B cell (primary cell): ENCODE data around the gene LARGE1. TPM values are rescaled to one million over a fixed set of nuclear protein-coding genes. Genes with fewer than 3 reads are reported as not detected.

Experiments used
- ATAC-seq: fragments of 200-7000 bp; cut with Tn5 transposase; one replicate; pipeline ENCODE4 v1.10.0; 2021; ENCODE audit warnings: low read depth, mild to moderate bottlenecking, moderate number of reproducible peaks, moderate library complexity
- CTCF ChIA-PET: fragments of 350-600 bp; sonication (Branson Sonifier 250); formaldehyde crosslinking; loops from one replicate; lab custom pipeline; 2021; ENCODE audit warnings: antibody characterized with exemption, inconsistent platforms; lab: Charles Lee
- POLR2A ChIA-PET: fragments of 350-600 bp; sonication (Branson Sonifier 250); formaldehyde crosslinking; loops from one replicate; lab custom pipeline; 2021; ENCODE audit warnings: antibody characterized with exemption; lab: Charles Lee
- DNase-seq: peaks from one replicate; pipeline ENCODE4 v3.0.0; 2013
- H2AFZ ChIP-seq: 2 replicates; pipeline ENCODE4 v1.6.1; 2012; ENCODE audit warnings: mild to moderate bottlenecking, low read depth, low read length; ENCODE audit not compliant: insufficient read depth, poor library complexity, severe bottlenecking
- H3K27ac ChIP-seq, 2 donors: 1 replicate in 1 of 2; 2 replicates in 1 of 2; pipeline ENCODE4 v1.5.1; 2012 to 2013; ENCODE audit warnings: low read length in 2 of 2, mild to moderate bottlenecking in 2 of 2, moderate library complexity in 1 of 2
- H3K27me3 ChIP-seq, 4 experiments: fragments of 200-600 bp in 1 of 4; sonication (generic) in 1 of 4; replicated peaks in 1 of 4; 1 replicate in 2 of 4; 2 replicates in 2 of 4; pipeline versions ENCODE4 v1.6.1 to v1.7.0; 2013 to 2016; ENCODE audit warnings: low read length in 3 of 4, mild to moderate bottlenecking in 2 of 4, mixed read lengths in 1 of 4, moderate library complexity in 1 of 4; ENCODE audit not compliant: insufficient read depth in 4 of 4, control insufficient read depth in 3 of 4; ENCODE audit errors: control extremely low read depth in 1 of 4
- H3K36me3 ChIP-seq, 2 experiments: replicated peaks in 1 of 2; 1 replicate in 1 of 2; 2 replicates in 1 of 2; pipeline versions ENCODE4 v1.6.1 to v1.7.1; 2013; ENCODE audit warnings: low read length in 1 of 2; ENCODE audit not compliant: insufficient read depth in 2 of 2, control insufficient read depth in 1 of 2; ENCODE audit errors: control extremely low read depth in 1 of 2, extremely low read depth in 1 of 2
- H3K4me1 ChIP-seq, 2 donors: fragments of 200-600 bp in 1 of 2; sonication (generic) in 1 of 2; 1 replicate in 1 of 2; 2 replicates in 1 of 2; pipeline versions ENCODE4 v1.5.1 to v1.6.1; 2013 to 2017; ENCODE audit warnings: low read length in 2 of 2; ENCODE audit not compliant: control insufficient read depth in 2 of 2, insufficient read depth in 2 of 2
- H3K4me2 ChIP-seq: replicated peaks from 2 replicates; pipeline ENCODE3; 2012; ENCODE audit warnings: mild to moderate bottlenecking, low read depth, low read length; ENCODE audit not compliant: poor library complexity, severe bottlenecking
- H3K4me3 ChIP-seq, 5 experiments: fragments of 200-600 bp in 1 of 5; sonication (generic) in 1 of 5; 1 replicate in 3 of 5; 2 replicates in 2 of 5; pipeline versions ENCODE4 v1.5.1 to v1.7.0; 2011 to 2016; ENCODE audit warnings: low read length in 4 of 5, mild to moderate bottlenecking in 4 of 5, low read depth in 2 of 5, control low read depth in 1 of 5, moderate library complexity in 1 of 5; ENCODE audit not compliant: insufficient read depth in 1 of 5; ENCODE audit errors: control extremely low read depth in 1 of 5, extremely low read depth in 1 of 5
- H3K79me2 ChIP-seq: fragments of 200-600 bp; sonication (generic); one replicate; pipeline ENCODE4 v1.6.0; 2016; ENCODE audit warnings: low read length; ENCODE audit not compliant: control insufficient read depth, insufficient read depth
- H3K9ac ChIP-seq: fragments of 200-600 bp; sonication (generic); 2 replicates; pipeline ENCODE4 v1.6.1; 2017; ENCODE audit warnings: mild to moderate bottlenecking, low read length, moderate library complexity
- H3K9me3 ChIP-seq, 3 donors: one replicate each; pipeline versions ENCODE4 v1.6.1 to v1.7.1; 2013; ENCODE audit warnings: low read length in 2 of 3; ENCODE audit not compliant: control insufficient read depth in 2 of 3, insufficient read depth in 1 of 3; ENCODE audit errors: control extremely low read depth in 1 of 3
- H4K20me1 ChIP-seq: 2 replicates; pipeline ENCODE4 v1.6.0; 2012; ENCODE audit warnings: mild to moderate bottlenecking, low read length; ENCODE audit not compliant: insufficient read depth, control insufficient read depth, poor library complexity, severe bottlenecking
- H3K27ac Mint-ChIP-seq: one replicate; pipeline ENCODE4 v1.8.0; 2021; ENCODE audit warnings: mixed read lengths
- H3K27me3 Mint-ChIP-seq: one replicate; pipeline ENCODE4 v1.8.0; 2021; ENCODE audit warnings: mixed read lengths
- H3K4me1 Mint-ChIP-seq: one replicate; pipeline ENCODE4 v1.8.0; 2021; ENCODE audit warnings: mixed read lengths
- H3K4me3 Mint-ChIP-seq: one replicate; pipeline ENCODE4 v1.8.0; 2021; ENCODE audit warnings: mixed read lengths
- H3K9me3 Mint-ChIP-seq: one replicate; pipeline ENCODE4 v1.8.0; 2022; ENCODE audit warnings: mixed read lengths; ENCODE audit not compliant: insufficient read depth
- EZH2 ChIP-seq: IDR thresholded peaks from 2 replicates; pipeline ENCODE4 v1.6.1; 2012; ENCODE audit warnings: borderline replicate concordance, low read depth, mild to moderate bottlenecking, moderate library complexity, low read length; ENCODE audit not compliant: insufficient read depth, poor library complexity, severe bottlenecking
- WGBS: methylation state at CpG from one replicate; pipeline ENCODE4 v1.1.5; 2013; ENCODE audit warnings: missing lambda C conversion rate; ENCODE audit not compliant: insufficient coverage; 5-methylcytosine and 5-hydroxymethylcytosine counted together
- intact Hi-C: fragments of 100-400 bp; cut with micrococcal nuclease; formaldehyde crosslinking; loops from one replicate; pipeline ENCODE4 v1.10.0; 2022
- polyA plus RNA-seq: library from polyadenylated mRNA; depleted of rRNA; stranded (reverse); fragments of >200 nt; gene quantifications from 2 replicates; pipeline ENCODE4 v1.2.3, GENCODE V29; 2012
- total RNA-seq, 2 donors: library from RNA; stranded (reverse); fragments of 120-200 nt in 1 of 2; gene quantifications; 1 replicate in 1 of 2; 2 replicates in 1 of 2; pipeline versions ENCODE4 v1.2.3 to v1.2.4, GENCODE V29; 2013 to 2022
- TF ChIP-seq, protein P1 (sequence below): fragments of 200-600 bp; IDR thresholded peaks from one replicate; pipeline ENCODE4 v1.8.0; 2022; ENCODE audit warnings: antibody characterized with exemption, mild to moderate bottlenecking

The LARGE1 gene
- total and polyA plus RNA-seq, 2 donors (not counting 1 experiment from before 2014, with no cell fraction given), result 20.7 to 82.0 TPM

DNA sequence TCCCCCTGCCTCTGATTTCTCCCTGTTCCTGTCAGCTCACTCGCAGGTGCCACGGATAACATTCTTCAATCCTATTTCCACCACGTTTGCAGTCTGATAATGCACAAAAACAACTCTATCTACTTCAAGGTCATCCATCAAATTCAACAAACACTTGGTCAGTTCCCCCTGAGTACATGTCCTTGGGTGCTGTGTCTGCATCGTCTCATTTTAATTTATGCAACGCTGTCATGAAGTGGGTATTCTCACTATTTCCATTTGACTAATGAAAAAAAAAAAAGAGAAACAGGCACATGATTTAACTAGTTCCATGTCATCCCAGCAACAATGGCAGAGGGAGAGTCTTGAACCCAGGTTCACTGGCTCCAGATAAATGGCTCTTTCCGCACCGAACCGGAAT lies 262.6 kb downstream of the LARGE1 start:
- no peak overlapping the region for H3K27ac Mint-ChIP-seq
- POLR2A ChIA-PET, result no interaction called here
- no peaks in the 10 kb centered on the region for H3K27me3 Mint-ChIP-seq
- no peak overlapping the region for H3K4me3 Mint-ChIP-seq
- peaks cover 19% of the 10 kb centered on the region for H3K79me2 ChIP-seq
- H3K36me3 ChIP-seq, result no peaks in the 10 kb centered on the region
- no peak for ATAC-seq
- no peak overlapping the region for H2AFZ ChIP-seq
- DNase-seq, result no peak
- no peaks in the 10 kb centered on the region for H3K4me1 ChIP-seq
- no peaks in the 10 kb centered on the region for H3K9me3 Mint-ChIP-seq
- H3K9me3 ChIP-seq, result peaks cover 0 to 6% (median 0%) of the 10 kb centered on the region in 3 donors
- peaks cover 44% of the 10 kb centered on the region for H4K20me1 ChIP-seq
- peaks cover 3% of the 10 kb centered on the region for H3K4me1 Mint-ChIP-seq
- H3K4me3 ChIP-seq, result no peak overlapping the region
- CTCF ChIA-PET, result no interaction called here
- WGBS, result 93% methylated on average over 7 of the region's 8 CpGs
- intact Hi-C loops, result no loop called here
- no peak overlapping the region for H3K4me2 ChIP-seq
- H3K9ac ChIP-seq, result no peak overlapping the region
- TF ChIP-seq, protein P1, sequence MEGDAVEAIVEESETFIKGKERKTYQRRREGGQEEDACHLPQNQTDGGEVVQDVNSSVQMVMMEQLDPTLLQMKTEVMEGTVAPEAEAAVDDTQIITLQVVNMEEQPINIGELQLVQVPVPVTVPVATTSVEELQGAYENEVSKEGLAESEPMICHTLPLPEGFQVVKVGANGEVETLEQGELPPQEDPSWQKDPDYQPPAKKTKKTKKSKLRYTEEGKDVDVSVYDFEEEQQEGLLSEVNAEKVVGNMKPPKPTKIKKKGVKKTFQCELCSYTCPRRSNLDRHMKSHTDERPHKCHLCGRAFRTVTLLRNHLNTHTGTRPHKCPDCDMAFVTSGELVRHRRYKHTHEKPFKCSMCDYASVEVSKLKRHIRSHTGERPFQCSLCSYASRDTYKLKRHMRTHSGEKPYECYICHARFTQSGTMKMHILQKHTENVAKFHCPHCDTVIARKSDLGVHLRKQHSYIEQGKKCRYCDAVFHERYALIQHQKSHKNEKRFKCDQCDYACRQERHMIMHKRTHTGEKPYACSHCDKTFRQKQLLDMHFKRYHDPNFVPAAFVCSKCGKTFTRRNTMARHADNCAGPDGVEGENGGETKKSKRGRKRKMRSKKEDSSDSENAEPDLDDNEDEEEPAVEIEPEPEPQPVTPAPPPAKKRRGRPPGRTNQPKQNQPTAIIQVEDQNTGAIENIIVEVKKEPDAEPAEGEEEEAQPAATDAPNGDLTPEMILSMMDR, result no peak
- no peak for TF ChIP-seq EZH2
- no peak overlapping the region for H3K27ac ChIP-seq
- H3K27me3 ChIP-seq, result no peaks in the 10 kb centered on the region

DNA sequence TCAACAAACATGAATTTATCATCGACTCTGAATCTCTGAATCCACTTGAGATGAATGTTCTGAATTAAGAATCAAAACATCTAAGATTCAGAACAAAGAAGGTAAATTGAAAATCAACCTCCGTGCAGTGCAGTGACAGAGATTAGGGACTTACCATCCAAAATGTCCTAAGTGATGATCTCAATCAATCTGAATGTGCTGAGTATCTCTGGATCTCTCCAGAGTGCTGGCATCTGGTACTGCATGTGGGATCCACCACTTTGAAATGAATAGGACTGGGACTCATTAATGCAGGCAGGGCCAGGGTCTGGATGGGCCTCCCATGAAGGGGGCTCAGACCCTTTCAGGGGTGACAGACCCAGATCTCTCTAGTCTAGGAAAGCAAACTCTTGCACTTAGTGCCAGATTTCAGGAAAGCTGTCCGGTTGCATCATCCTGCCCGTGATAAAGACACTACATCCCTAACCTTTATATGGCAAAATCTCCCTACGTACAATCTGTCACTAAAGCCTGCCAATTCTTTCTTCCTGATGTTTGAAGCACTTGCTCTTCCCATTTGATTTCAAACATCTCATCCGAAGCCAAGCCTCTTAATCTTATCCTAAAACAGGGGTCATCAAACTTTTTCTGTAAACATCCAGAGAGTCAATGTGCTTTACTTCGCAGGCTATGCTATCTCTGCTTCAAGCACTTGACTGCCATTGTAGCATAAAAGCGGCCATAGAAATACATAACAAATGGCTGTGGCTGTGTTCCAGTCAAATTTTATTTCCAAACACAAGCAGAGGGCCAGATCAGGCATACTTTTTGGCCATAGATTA lies 263.3 kb downstream of the LARGE1 start:
- H3K4me3 Mint-ChIP-seq, result no peak overlapping the region
- H3K9ac ChIP-seq, result no peak overlapping the region
- no peak overlapping the region for H3K27ac Mint-ChIP-seq
- H3K27me3 Mint-ChIP-seq, result no peaks in the 10 kb centered on the region
- POLR2A ChIA-PET, result no interaction called here
- DNase-seq (no peak), ATAC-seq (no peak)
- H3K4me2 ChIP-seq, result no peak overlapping the region
- no peaks in the 10 kb centered on the region for H3K36me3 ChIP-seq
- intact Hi-C loops, result no loop called here
- H4K20me1 ChIP-seq, result peaks cover 44% of the 10 kb centered on the region
- no peak for TF ChIP-seq EZH2
- TF ChIP-seq, protein P1, result no peak
- H3K9me3 Mint-ChIP-seq, result no peaks in the 10 kb centered on the region
- peaks cover 0 to 6% (median 0%) of the 10 kb centered on the region in 3 donors for H3K9me3 ChIP-seq
- CTCF ChIA-PET, result no interaction called here
- H3K27ac ChIP-seq, result no peak overlapping the region
- H3K27me3 ChIP-seq, result no peaks in the 10 kb centered on the region
- peaks cover 26% of the 10 kb centered on the region for H3K79me2 ChIP-seq
- WGBS, result 93% methylated on average over 7 of the region's 8 CpGs
- H3K4me3 ChIP-seq, result no peak overlapping the region
- no peaks in the 10 kb centered on the region for H3K4me1 ChIP-seq
- H3K4me1 Mint-ChIP-seq, result no peaks in the 10 kb centered on the region
- no peak overlapping the region for H2AFZ ChIP-seq
